Sigmoid colon (tissue), 4 donors: ENCODE measurements around the gene MKRN1.

Experiments used
- POLR2AphosphoS5 ChIP-seq, 4 donors: sonication (generic); formaldehyde crosslinking; IDR thresholded peaks; one replicate each; pipeline ENCODE4 v1.6.1; 2017; ENCODE audit warnings: antibody characterized with exemption in 4 of 4
- TF ChIP-seq, protein P1 (sequence below), 4 experiments: fragments of 450-650 bp in 3 of 4; fragments of 200-600 bp in 1 of 4; IDR thresholded peaks; one replicate each; pipeline ENCODE4 v1.5.1; 2016 to 2019; ENCODE audit warnings: antibody characterized with exemption in 4 of 4, mild to moderate bottlenecking in 3 of 4, moderate library complexity in 2 of 4

DNA sequence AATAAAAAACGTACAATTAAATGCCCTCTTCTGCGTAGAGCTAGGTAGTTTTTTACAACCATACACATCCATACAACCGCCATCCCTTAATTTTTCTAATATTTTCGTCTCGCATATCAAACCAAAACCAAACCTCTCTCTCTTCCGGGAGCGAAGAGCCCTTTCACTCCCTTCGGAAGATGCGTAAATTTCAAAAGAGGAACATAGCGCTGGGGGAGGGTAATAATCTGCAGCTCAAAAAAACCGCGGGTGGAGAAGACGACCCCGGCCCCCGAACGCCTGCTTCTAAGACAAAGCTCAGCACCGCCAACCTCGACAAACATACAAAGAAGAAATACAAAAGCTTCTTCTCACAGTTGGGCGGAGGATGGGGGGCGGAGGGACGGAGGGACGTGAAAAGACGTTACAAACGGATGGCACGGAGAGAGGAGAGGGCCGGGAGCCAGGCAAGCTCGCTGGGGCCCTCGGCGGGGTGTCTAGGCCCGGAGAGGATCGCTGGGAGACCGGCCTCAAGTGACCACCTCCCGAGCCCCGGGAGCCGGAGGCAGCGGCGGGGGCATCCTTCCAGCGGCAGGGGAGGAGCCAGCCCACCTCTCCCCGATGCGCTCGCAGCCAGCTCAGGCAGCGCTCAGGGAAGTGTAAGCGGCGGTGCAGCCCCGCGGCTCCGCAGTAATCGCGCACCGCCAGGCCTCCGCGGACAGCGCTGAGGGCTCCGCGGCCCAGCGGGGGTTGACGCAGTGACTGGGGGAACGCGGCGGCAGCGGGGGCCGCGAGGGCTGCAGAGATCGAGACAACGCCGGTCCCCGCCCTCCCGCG, 851 bp downstream of the MKRN1 start:
- no peak for TF ChIP-seq POLR2AphosphoS5 (IDR thresholded peaks at IDR 0.05)
- TF ChIP-seq, protein P1, sequence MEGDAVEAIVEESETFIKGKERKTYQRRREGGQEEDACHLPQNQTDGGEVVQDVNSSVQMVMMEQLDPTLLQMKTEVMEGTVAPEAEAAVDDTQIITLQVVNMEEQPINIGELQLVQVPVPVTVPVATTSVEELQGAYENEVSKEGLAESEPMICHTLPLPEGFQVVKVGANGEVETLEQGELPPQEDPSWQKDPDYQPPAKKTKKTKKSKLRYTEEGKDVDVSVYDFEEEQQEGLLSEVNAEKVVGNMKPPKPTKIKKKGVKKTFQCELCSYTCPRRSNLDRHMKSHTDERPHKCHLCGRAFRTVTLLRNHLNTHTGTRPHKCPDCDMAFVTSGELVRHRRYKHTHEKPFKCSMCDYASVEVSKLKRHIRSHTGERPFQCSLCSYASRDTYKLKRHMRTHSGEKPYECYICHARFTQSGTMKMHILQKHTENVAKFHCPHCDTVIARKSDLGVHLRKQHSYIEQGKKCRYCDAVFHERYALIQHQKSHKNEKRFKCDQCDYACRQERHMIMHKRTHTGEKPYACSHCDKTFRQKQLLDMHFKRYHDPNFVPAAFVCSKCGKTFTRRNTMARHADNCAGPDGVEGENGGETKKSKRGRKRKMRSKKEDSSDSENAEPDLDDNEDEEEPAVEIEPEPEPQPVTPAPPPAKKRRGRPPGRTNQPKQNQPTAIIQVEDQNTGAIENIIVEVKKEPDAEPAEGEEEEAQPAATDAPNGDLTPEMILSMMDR (IDR thresholded peaks at IDR 0.05): no peak
